Activated naive CD4-positive, alpha-beta T cell treated with anti-CD3 and anti-CD28 coated beads for 36 hours (primary cell): ENCODE results near the gene GPR137B. TPM values are rescaled to one million over a fixed set of nuclear protein-coding genes. Genes with fewer than 3 reads are reported as not detected.
A peak's percentile ranks its signal among the peaks of the same experiment; 100 is the strongest.
"Not testable (repeated sequence)": the region's sequence is repeated elsewhere in the genome, so short reads cannot be mapped to it uniquely, and the experiment has no call there.

ENCODE experiments used
- CTCF ChIA-PET: fragments of 350-600 bp; sonication (Branson Sonifier 250); formaldehyde crosslinking; loops from one replicate; lab custom pipeline; 2021; ENCODE audit warnings: antibody characterized with exemption; lab: Charles Lee
- DNase-seq: peaks from one replicate; pipeline ENCODE4 v3.0.0-alpha.2; 2020
- H3K27ac Mint-ChIP-seq: one replicate; pipeline ENCODE4 v1.8.0; 2021; ENCODE audit warnings: mild to moderate bottlenecking, mixed read lengths
- H3K27me3 Mint-ChIP-seq: one replicate; pipeline ENCODE4 v1.8.0; 2021; ENCODE audit warnings: low read depth, mixed read lengths
- H3K36me3 Mint-ChIP-seq: one replicate; pipeline ENCODE4 v1.8.0; 2021; ENCODE audit warnings: low read depth, mixed read lengths
- H3K4me1 Mint-ChIP-seq: one replicate; pipeline ENCODE4 v1.8.0; 2021; ENCODE audit warnings: low read depth, mixed read lengths
- H3K4me3 Mint-ChIP-seq: one replicate; pipeline ENCODE4 v1.8.0; 2021; ENCODE audit warnings: mild to moderate bottlenecking, moderate library complexity, mixed read lengths
- H3K9me3 Mint-ChIP-seq: one replicate; pipeline ENCODE4 v1.8.0; 2021; ENCODE audit warnings: mixed read lengths
- intact Hi-C: fragments of 100-400 bp; cut with micrococcal nuclease; formaldehyde crosslinking; loops from one replicate; pipeline ENCODE4 v1.15.1; 2023
- total RNA-seq, 2 experiments: library from RNA; stranded (reverse); gene quantifications; one replicate each; pipeline ENCODE4 v1.2.3, GENCODE V29; 2021

Gene GPR137B
- total RNA-seq, 2 experiments from 2014 or later: 1.6 to 2.4 TPM

DNA sequence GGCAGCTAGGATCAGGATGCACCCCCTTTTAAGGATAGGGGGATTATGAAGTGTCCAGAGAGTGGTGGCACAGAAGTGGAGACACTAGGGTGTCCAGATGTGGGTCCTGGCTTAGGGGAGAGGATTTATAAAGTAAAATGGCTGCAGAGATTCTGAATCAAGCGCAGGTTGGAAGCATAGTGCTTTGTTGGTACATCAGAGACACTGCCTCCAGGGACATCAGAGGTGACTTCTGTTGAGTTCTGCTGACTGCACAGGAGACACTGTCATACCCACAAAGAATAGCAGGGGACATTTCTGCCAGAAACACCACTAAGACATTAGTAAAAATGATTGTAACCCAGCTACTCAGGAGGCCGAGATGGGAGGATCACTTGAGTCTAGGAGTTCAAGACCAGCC, 16.4 kb downstream of the GPR137B start:
- intact Hi-C loops: no loop called here
- Mint-ChIP-seq H3K4me3 (no peak overlapping the region), H3K4me1 (peaks cover 4% of the 10 kb centered on the region), H3K27ac (no peak overlapping the region), H3K36me3 (peaks cover 24% of the 10 kb centered on the region), H3K27me3 (no peaks in the 10 kb centered on the region), H3K9me3 (peaks cover 14% of the 10 kb centered on the region)
- DNase-seq: no peak
- CTCF ChIA-PET: interaction anchor here (0.6 kb wide), 1 partner anchor 110 kb away, joined by 3 read pairs; no protein-coding TSS in a partner anchor

DNA sequence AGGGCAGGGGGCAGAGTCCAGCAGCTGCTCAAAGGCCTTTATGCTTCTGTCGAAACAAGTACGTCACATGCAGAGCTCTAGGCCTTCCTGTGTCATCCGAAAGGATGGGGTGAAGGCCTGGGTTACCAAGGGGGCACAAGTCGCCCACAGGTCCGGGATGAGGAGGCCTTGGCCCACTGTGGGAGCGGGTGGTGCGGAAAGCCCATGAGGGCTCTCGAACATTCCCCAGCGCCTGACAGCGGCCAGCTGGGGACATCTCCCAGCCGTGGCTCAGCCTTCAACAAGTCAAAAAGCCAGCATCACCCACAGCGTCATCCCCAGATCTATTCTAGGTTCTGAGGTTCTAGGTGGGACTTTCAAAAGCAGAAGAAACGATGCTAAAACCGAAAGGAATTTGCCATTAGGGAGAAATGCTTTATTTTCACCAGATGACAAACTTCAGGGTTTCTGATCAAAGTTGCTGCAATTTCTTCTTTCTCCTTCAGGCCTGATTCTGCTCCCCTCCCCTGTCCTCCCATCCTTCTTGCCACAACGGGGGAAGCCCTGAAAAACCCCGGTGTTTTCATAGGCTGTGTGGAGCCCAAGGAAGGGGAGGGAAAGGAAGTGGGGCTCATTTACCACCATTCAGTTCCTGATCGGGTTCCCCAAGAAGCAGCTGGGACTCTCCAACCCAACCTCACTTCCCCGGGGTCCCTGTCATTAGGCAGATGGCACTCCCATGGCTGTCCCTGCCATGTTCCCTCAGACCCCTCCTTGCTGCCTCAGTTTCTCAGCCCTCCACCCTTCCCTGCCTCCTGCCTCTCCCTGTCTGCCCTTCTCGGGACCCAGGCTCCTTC, 17.6 kb downstream of the GPR137B start:
- CTCF ChIA-PET: no interaction called here
- peaks cover 29% of the 10 kb centered on the region for H3K36me3 Mint-ChIP-seq
- H3K4me3 Mint-ChIP-seq: no peak overlapping the region
- peaks cover 14% of the 10 kb centered on the region for H3K9me3 Mint-ChIP-seq
- no peaks in the 10 kb centered on the region for H3K27me3 Mint-ChIP-seq
- DNase-seq: no peak
- H3K27ac Mint-ChIP-seq: peak overlapping the region; percentile 42
- intact Hi-C loops: no loop called here
- peaks cover 8% of the 10 kb centered on the region for H3K4me1 Mint-ChIP-seq

DNA sequence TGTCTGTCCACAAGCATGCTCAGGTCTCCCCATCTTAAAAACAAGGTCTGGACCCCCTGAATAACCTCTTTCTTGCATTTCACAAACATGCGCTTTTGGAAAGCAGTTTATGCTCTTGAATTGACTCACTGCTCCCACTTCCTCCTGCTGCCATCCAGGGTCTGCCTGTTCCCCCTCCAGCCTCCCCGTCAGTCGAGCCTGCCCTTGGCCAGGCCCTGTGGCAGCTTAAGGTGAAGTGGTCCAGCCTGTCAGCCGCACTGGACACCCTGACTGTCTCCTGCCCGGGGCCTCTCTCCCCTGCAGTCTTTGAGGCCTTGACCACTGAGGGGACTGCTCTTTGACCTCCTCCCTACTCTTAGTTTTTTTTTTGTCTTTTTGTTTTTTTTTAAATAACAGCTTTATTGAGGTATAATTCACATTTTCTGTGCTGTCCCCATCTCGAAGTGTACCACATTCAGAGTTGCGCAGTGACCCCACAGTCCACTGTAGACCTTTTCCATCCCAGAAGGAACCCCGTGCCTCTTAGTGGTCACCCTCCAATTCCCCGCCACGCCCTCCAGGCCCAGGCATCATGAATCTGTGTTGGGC, 18.3 kb downstream of the GPR137B start:
- Mint-ChIP-seq H3K27me3 (no peaks in the 10 kb centered on the region), H3K36me3 (peaks cover 29% of the 10 kb centered on the region), H3K9me3 (peaks cover 14% of the 10 kb centered on the region), H3K4me1 (peaks cover 8% of the 10 kb centered on the region), H3K4me3 (no peak overlapping the region), H3K27ac (peak overlapping the region; percentile 42)
- no peak for DNase-seq
- intact Hi-C loops: no loop called here
- CTCF ChIA-PET: interaction anchor here (0.5 kb wide), 1 partner anchor 273 kb away, joined by 5 read pairs; no protein-coding TSS in a partner anchor

DNA sequence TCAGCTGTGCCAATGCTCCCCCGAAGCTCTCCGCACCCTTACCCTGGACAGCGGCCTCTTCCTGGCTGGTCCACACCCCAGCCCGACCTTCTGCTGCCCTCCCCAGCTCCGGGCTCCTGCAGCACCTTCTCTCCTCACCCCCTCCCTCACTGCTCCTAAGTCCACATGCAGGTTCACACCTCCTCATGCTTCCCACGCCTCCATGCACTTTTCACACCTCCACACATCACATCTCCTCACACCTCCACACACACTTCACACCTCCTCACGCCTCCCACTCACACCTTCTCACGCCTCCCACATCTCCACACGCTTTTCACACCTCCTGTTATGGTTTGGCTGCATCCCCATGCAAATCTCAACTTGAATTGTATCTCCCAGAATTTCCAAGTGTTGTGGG, 18.9 kb downstream of the GPR137B start:
- Mint-ChIP-seq H3K4me3 (no peak overlapping the region), H3K36me3 (peaks cover 29% of the 10 kb centered on the region), H3K27me3 (no peaks in the 10 kb centered on the region), H3K9me3 (peaks cover 14% of the 10 kb centered on the region), H3K4me1 (peaks cover 8% of the 10 kb centered on the region), H3K27ac (no peak overlapping the region)
- no peak for DNase-seq
- CTCF ChIA-PET: interaction anchor here (0.5 kb wide), 1 partner anchor 273 kb away, joined by 5 read pairs; no protein-coding TSS in a partner anchor
- intact Hi-C loops: no loop called here

DNA sequence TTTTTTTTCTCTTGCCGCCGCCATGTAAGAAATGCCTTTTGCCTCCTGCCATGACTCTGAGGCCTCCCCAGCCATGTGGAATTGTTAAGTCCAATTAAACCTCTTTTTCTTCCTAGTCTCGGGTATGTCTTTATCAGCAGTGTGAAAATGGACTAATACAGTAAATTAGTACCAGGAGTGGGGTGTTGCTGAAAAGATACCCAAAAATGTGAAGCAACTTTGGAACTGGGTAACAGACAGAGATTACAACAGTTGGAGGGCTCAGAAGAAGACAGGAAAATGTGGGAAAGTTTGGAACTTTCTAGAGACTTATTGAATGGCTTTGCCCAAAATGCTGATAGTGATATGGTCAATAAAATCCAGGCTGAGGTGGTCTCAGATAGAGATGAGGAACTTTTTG, 19.4 kb downstream of the GPR137B start:
- H3K27ac Mint-ChIP-seq, H3K4me3 Mint-ChIP-seq, CTCF ChIA-PET, H3K27me3 Mint-ChIP-seq, DNase-seq, intact Hi-C loops, H3K4me1 Mint-ChIP-seq: not testable (repeated sequence)
- peaks cover 29% of the 10 kb centered on the region for H3K36me3 Mint-ChIP-seq
- H3K9me3 Mint-ChIP-seq: peaks cover 14% of the 10 kb centered on the region

DNA sequence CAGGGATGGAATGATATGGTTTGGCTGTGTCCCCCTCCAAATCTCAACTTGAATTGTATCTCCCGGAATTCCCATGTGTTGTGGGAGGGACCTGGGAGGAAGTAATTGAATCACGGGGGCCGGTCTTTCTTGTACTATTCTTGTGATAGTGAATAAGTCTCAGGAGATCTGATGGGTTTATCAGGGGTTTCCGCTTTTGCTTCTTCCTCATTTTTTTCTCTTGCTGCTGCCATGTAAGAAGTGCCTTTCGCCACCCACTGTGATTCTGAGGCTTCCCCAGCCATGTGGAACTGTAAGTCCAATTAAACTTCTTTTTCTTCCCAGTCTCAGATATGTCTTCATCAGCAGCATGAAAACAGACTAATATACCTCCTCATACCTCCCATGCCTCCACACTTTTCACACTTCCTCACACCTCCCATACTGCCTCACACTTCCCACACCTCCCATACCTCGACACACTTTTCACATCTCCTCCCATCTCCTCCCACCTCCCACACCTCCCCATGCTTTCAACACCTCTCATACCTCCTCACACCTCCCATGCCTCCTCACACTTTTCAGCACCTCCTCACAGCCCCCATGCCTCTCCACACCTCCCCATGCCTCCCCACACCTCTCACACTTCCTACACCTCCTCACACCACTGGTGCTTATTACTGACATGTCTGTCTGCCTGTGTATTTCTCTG, 21.3 kb downstream of the GPR137B start:
- Mint-ChIP-seq H3K4me3 (no peak overlapping the region), H3K4me1 (peaks cover 6% of the 10 kb centered on the region)
- DNase-seq: no peak

DNA sequence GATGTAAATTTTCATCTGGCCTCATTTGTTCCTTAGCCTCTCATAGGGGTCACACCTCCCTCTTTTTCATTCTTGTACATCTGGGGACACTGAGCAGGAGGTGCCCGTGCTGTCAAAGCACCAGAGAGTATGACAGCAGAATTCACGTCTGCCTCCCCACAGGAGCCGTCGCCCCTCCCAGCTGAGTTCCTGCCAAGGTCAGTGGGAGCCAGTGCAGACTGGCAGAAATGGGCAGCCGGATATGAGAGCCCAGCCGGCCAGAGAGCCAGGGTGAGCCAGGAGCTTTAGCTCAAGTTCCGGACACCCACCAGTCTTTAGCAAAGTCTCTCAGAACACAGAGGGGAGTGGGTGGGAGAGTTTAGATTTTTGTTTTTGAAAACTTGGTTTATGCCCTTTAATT, 21.9 kb downstream of the GPR137B start:
- Mint-ChIP-seq H3K4me1 (peaks cover 6% of the 10 kb centered on the region), H3K27ac (no peak overlapping the region), H3K9me3 (peaks cover 14% of the 10 kb centered on the region), H3K4me3 (no peak overlapping the region), H3K36me3 (peaks cover 29% of the 10 kb centered on the region), H3K27me3 (no peaks in the 10 kb centered on the region)
- DNase-seq: no peak
- CTCF ChIA-PET: no interaction called here
- intact Hi-C loops: no loop called here

More for the DNA sequence above, 21.3 kb downstream of the GPR137B start:
- intact Hi-C loops: no loop called here
- Mint-ChIP-seq H3K36me3 (peaks cover 29% of the 10 kb centered on the region), H3K27me3 (no peaks in the 10 kb centered on the region), H3K9me3 (peaks cover 14% of the 10 kb centered on the region), H3K27ac (no peak overlapping the region)
- CTCF ChIA-PET: no interaction called here

DNA sequence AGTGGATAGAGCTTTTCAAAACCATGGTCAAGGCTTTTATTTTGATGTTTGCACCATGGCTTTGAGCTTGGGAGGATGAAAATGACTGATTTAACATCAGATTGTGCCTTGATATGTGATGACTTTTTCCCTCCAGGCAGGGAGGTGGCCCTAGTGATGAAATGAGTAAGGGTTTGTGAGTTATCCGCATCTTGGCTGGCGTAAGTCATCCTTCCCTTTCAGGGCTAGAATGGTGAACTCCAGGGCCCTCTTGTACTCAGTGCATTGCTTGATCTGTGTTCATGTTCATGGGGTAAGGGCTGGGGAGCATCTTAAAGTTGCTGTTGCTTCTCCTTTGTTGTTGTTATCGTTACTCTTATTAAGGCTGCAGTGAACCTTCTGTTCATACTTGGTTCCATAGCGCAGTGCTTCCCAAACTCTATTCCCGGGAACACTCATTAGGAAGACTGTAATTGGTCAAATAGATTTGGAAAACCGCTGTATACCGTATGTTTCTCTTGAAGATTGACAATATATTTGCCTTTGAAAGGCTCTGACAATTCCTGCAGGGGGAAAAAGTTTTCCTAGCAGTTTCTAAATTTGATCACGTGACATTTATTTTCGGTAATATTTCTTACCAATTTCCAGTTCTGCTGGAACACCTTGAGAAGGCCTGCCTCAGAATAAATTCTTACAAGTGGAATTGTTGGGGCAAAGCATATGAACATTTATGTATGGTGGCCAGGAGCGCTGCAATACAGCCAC, 23.1 kb downstream of the GPR137B start:
- Mint-ChIP-seq H3K9me3 (peaks cover 13% of the 10 kb centered on the region), H3K36me3 (peaks cover 27% of the 10 kb centered on the region), H3K27ac (no peak overlapping the region), H3K4me1 (peaks cover 6% of the 10 kb centered on the region), H3K4me3 (no peak overlapping the region), H3K27me3 (no peaks in the 10 kb centered on the region)
- DNase-seq: no peak
- CTCF ChIA-PET: no interaction called here
- intact Hi-C loops: no loop called here

DNA sequence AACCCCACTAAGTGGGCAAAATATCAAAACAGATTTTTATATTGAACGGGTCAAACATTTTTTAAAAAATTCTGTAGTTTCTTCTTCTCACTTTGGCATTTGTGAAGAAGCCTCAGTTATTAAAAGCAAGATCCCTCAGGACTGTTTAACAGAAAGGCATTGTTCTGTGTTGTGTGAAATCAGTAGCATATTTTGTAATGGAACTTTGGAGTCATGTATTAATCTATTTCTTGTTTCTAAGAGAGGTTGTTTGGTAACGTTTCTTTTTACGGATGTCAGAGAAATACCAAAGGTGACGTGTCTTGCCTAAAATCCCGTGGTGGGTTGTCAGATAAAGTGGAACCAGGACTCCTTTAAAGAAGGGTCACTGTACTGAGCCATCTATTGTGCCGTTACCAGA, 23.7 kb downstream of the GPR137B start:
- H3K4me3 Mint-ChIP-seq: no peak overlapping the region

DNA sequence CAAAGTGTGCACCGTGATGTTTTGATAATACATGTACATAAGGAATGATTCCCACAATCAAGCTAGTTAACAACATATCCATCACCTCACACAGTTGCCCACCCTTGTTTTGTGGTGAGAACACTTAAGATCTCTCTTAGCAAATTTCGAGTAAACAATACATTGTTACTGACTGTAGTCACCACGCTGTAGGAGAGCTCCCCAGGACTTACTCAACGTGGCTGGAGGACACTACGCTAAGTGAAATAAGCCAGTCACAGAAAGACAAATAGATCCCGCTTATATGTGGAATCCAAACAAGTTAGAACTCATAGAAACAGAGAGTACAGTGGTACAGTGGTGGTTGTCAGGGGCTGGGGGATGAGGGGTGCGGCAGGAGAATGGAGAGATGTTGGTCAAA, 24.8 kb downstream of the GPR137B start:
- Mint-ChIP-seq H3K4me1 (peaks cover 6% of the 10 kb centered on the region), H3K27ac (no peak overlapping the region), H3K9me3 (peaks cover under 1% of the 10 kb centered on the region), H3K36me3 (peaks cover 13% of the 10 kb centered on the region), H3K27me3 (no peaks in the 10 kb centered on the region), H3K4me3 (no peak overlapping the region)
- CTCF ChIA-PET: no interaction called here
- DNase-seq: no peak
- intact Hi-C loops: no loop called here

More for the DNA sequence above, 23.7 kb downstream of the GPR137B start:
- Mint-ChIP-seq H3K36me3 (peaks cover 22% of the 10 kb centered on the region), H3K27ac (no peak overlapping the region), H3K4me1 (peaks cover 6% of the 10 kb centered on the region), H3K27me3 (no peaks in the 10 kb centered on the region), H3K9me3 (peaks cover 10% of the 10 kb centered on the region)
- no peak for DNase-seq
- CTCF ChIA-PET: no interaction called here
- intact Hi-C loops: no loop called here

DNA sequence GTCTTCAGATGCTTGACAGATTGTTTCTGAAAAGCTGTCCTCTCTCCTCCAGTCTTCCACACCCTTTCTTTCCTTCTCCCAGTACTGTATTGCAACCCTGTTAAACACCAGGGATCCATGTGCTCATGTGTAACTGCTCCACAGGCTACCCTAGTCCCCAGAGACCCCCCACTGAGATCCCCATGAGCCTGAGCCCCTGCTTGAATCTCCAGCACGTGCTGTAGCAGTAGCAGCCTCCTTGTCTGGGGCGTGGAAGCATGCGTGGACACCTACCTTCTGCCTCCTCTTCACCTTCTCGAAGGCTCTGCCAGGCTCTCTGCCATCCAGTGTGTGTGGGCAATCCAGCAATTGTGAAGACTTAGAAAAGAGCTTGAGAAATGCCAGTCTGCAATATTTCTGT, 25.2 kb downstream of the GPR137B start:
- intact Hi-C loops: no loop called here
- peaks cover 10% of the 10 kb centered on the region for H3K36me3 Mint-ChIP-seq
- H3K4me1 Mint-ChIP-seq: peaks cover 6% of the 10 kb centered on the region
- no peak overlapping the region for H3K27ac Mint-ChIP-seq
- CTCF ChIA-PET: interaction anchor here (0.6 to 0.7 kb wide), 2 partner anchors 23 to 75 kb away, joined by 3 to 4 read pairs; no protein-coding TSS in a partner anchor
- DNase-seq: no peak
- no peak overlapping the region for H3K4me3 Mint-ChIP-seq
- H3K27me3 Mint-ChIP-seq: no peaks in the 10 kb centered on the region
- no peaks in the 10 kb centered on the region for H3K9me3 Mint-ChIP-seq
